NCI-H748 treated with DMSO at 0.1 percent for 48 hours (cell line): Measurements from ENCODE around the gene ZNF350.
"Not testable (repeated sequence)": the region's sequence is repeated elsewhere in the genome, so short reads cannot be mapped to it uniquely, and the experiment has no call there.

Experiments
- DNase-seq: peaks from one replicate; lab custom pipeline; 2025; lab: John Stamatoyannopoulos, UW

The ZNF350 gene

GRCh38 chr19:51971624-51972023 lies 15.0 kb downstream of the ZNF350 start:
- DNase-seq: no peak

GRCh38 chr19:51970718-51971117 lies 15.9 kb downstream of the ZNF350 start:
- DNase-seq: no peak

DNA sequence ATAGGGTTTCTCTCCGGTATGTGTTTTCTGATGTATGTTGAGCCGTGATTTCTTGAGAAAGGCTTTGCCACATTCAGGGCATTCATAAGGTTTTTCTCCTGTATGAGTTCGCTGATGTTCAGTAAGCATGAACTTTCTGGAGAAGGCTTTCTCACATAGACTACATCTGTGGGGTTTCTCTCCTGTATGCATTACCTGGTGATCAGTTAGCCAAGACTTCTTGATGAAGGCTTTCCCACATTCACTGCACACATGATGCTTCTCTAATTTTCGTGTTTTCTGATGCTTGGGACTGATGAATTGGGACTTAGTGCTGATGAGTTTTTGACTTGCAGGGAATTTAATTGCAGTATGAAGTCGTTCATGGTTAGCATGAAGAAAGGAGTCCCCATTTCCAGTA lies 21.1 kb downstream of the ZNF350 start:
- no peak for DNase-seq

DNA sequence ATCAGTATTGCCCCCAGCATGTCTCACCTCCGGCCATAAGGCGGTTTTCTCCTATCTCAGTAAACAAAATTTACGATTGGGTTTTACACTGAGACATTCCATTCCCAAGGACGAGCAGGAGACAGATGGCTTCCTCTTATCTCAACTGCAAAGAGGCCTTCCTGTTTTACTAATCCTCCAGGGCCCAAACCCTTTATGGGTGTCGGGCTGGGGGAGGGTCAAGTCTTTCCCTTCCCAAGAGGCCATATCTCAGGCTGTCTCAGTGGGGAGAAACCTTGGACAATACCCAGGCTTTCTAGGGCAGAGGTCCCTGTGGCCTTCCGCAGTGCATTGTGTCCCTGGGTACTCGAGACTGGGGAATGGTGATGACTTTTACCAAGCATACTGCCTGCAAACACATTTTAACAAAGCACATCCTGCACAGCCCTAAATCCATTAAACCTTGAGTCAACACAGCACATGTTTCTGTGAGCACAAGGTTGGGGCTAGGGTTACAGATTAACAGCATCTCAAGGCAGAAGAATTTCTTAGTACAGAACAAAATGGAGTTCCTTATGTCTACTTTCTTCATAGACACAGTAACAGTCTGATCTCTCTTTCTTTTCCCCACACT lies 25.9 kb downstream of the ZNF350 start:
- not testable (repeated sequence) for DNase-seq

DNA sequence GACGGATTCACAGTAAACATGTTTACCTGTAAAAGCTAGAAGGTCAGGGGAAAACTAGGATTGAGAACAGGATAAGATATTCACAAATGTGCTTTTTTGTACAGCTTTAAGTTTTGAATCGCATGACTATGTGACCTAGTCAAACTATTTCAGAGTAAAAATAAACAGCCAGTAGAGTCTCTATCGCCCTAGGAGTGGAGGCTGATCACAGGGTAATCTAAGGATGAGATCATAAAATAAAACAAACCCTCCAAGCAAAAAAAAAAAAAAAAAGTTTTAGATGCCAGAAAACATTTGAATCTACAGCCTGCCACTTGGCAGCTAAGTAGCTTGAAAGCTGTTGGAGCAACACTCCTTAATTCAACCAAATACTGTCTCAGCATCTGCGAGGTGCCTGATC lies 26.8 kb downstream of the ZNF350 start:
- no peak for DNase-seq

DNA sequence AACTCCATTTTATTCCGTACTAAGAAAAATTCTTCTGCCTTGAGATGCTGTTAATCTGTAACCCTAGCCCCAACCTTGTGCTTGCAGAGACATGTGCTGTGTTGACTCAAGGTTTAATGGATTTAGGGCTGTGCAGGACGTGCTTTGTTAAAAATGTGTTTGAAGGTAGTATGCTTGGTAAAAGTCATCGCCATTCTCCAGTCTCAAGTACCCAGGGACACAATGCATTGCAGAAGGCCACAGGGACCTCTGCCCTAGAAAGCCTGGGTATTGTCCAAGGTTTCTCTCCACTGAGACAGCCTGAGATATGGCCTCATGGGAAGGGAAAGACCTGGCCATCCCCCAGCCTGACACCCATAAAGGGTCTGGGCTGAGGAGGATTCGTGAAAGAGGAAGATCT lies 28.8 kb downstream of the ZNF350 start:
- DNase-seq: not testable (repeated sequence)

- DNase-seq: peak; percentile 17
Observed at GRCh38 chr19:51948975-51949374, 37.7 kb downstream of the ZNF350 start.

- no peak for DNase-seq
Observed at GRCh38 chr19:51946602-51947001, 40.0 kb downstream of the ZNF350 start.

DNA sequence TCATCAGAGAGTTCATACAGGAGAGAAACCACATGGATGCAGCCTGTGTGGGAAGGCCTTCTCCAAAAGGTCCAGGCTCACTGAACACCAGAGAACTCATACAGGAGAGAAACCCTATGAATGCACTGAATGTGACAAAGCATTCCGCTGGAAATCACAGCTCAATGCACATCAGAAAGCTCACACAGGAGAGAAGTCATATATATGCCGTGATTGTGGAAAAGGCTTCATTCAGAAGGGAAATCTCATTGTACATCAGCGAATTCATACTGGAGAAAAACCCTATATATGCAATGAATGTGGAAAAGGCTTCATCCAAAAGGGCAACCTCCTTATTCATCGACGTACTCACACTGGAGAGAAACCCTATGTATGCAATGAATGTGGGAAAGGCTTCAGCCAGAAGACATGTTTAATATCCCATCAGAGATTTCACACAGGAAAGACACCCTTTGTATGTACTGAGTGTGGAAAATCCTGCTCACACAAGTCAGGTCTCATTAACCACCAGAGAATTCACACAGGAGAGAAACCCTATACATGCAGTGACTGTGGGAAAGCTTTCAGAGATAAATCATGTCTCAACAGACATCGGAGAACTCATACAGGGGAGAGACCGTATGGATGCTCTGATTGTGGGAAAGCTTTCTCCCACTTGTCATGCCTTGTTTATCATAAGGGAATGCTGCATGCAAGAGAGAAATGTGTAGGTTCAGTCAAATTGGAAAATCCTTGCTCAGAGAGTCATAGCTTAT lies 41.7 kb downstream of the ZNF350 start:
- no peak for DNase-seq

DNA sequence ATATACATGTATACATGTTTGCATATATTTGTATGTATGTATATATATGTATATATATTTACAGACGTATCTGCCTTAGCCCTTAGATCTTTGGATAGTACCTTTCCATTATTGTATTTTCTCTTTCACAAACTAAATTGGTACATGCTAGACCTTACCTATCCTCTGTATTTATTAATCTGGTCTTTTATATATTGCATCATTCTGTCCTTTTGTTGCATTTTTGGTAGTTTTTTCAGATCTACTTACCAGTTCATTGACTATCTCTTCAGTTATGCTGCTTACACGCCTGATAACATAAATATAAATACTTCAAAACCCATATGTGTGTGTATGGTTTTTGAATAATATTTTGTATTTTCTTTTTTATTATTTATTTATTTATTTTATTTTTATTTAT lies 47.7 kb downstream of the ZNF350 start:
- DNase-seq: no peak

DNA sequence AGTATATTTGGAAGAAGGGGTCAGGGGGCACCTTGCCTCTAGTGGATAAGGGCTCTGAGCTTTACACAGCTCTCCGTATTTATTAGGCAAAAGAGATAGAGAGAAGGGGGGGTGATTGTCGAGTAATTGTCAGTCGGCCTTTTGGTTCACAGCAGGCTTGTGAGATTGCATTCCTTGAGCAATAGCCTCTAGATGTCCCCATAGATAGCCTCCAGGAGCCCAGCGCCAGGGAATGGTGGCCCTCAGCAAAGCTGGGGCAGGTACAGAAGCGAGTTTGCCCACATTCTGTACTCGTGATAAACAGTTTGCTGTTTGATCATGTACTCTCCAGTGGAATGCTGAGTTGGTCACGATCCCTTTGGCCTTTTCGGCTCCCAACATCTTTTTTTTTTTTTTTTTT lies 54.7 kb downstream of the ZNF350 start:
- no peak for DNase-seq

DNA sequence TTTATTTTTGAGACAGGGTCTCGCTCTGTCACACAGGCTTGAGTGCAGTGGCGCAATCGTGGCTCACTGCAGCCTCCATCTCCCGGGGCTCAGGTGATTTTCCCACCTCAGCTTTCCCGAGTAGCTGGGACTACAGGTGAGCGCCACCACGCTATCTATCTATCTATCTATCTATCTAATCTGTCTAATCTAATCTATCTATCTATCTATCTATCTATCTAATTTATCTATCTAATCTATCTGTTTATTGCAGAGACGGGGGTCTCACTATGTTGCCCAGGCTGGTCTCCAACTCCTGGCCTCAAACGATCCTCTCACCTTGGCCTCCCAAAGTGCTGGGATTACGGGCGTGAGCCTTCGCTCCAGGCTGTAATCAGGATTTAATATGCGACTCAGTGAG lies 58.8 kb downstream of the ZNF350 start:
- no peak for DNase-seq

- peak; percentile 96 for DNase-seq
Observed at GRCh38 chr19:51926784-51927741, 59.6 kb downstream of the ZNF350 start, which contains the start of gene ZNF613. Gene ZNF613, plus strand, starts transcription at chr19:51927472. Its CDS starts 8,749 bp downstream, at chr19:51936221.

- DNase-seq: no peak
Observed at GRCh38 chr19:51926426-51926783, 60.2 kb downstream of the ZNF350 start.

DNA sequence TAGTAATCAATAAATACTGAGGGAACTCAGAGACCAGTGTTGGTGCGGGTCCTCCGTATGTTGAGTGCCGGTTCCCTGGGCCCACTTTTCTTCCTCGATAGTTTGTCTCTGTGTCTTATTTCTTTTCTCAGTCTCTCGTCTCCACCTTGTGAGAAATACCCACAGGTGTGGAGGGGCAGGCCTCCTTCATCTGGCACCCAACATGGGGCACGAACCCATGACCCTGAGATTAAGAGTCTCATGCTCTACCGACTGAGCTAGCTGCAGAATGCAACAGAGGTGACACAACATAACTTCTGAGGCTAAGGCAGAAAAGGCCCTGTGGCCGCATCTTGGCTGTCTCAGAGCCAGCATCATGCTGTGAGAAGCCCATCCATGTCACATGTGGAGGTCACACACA lies 64.7 kb downstream of the ZNF350 start:
- no peak for DNase-seq

DNA sequence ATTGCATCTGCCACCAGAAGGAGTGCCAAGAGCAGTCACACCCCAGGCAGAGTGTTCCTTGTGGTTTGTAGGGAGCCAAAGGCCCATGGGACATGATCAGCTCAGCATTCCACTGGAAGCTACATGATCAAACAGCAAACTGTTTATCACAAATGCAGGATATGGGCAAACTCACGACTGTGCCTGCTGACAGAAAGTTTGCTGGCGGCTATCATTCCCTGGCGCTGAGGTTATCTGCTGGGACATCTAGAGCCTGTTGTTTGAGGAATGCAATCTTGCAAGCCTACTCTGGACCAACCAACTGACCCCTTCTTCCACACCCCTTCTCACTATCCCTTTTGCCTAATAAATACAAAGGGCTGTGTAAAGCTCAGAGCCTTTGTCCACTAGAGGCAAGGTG lies 67.0 kb downstream of the ZNF350 start:
- DNase-seq: no peak

DNA sequence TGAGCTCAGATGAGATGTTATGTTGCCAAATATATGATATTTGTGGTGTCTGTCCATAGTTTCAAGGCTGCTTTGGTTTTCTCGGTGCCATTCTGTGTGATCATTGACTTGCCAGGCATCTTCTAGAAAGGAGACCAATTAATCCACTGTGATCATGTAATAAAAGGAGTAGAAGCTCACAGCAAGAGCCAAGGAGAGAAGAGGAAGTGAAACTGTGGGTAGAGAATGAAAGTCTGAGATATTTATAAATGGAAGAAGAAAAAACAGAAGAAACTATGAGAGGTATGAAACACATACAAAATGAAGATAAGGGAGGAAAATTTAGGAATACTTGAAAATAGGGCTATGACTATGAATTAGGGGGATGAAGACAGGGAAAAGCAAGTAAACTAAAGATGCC lies 70.5 kb downstream of the ZNF350 start:
- no peak for DNase-seq

DNA sequence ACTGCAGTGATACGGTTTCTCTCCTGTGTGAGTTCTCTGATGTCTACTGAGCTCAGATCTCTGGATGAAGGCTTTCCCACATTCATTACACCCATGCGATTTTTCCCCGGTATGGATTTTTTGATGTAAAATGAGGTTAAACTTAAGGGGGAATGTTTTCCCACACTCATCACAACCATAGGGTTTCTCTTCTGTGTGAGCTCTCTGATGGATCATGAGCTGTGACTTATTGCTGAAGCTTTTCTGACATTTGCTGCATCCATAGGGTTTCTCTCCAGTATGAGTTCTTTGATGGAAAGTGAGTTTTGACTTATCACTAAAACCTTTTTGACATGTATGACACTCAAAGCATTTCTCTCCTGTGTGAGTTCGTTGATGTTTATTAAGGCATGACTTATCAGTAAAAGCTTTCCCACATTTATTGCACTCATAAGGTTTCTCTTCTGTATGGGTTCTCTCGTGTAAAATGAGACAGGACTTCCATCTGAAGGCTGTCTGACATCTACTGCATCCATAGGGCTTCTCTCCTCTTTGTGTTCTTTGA lies 71.2 kb downstream of the ZNF350 start:
- no peak for DNase-seq
